ENCODE measurements around the gene LY6G6F. TPM values are rescaled to one million over a fixed set of nuclear protein-coding genes. Genes with fewer than 3 reads are reported as not detected.
A peak's percentile ranks its signal among the peaks of the same experiment; 100 is the strongest.

Gene LY6G6F
- total RNA-seq, 1 donor from 2014 or later = not detected

DNA sequence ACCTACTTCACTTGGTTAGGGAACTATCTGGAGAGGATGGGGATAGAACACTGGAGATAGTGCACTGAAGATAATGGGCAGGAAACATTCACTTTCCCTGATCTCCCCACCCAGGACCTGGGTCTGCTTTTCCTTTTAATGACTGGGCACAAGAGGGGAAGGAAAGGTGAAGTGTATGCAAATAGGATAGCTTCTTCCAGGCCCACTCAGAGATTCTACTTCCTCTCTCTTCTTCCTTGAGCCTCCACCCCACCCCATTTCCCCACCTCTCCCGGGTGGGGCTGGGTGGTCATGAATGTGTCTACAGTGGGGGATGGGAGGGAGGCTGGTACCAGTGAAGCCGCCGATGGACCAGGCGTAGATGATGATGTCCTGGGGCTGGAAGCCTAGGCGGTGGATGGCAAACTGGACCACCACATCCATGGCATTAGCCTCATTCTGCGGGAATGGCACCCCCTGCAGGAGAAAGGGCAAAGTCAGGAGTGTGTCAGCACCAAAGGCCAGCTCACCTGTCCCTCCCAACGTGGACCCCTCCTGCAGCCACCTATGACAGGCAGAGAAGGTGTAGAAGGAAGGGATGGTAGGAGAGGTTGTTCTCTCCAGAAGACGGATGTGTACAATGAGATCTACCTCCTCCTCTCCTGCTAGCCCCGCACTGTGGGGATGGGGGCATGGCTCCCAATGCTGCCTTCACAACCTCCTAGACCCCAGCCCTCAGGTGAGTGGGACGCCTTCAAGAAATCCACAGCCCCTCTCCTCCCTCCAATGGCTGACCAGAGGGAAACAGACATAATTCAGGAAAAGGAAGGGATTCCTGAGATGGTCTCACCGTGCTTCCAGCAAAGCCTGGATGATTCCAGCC lies 17.2 kb upstream of the LY6G6F start:
- H3K27me3 Mint-ChIP-seq (ENCODE audit: low read depth, unreplicated experiment) = no peaks in the 10 kb centered on the region
- H3K27me3 ChIP-seq (ENCODE audit: insufficient read depth, low read length) = no peaks in the 10 kb centered on the region
- no peak for TF ChIP-seq EZH2 (IDR thresholded peaks at IDR 0.05; ENCODE audit: insufficient read depth, low read length)
- TF ChIP-seq, protein P1, sequence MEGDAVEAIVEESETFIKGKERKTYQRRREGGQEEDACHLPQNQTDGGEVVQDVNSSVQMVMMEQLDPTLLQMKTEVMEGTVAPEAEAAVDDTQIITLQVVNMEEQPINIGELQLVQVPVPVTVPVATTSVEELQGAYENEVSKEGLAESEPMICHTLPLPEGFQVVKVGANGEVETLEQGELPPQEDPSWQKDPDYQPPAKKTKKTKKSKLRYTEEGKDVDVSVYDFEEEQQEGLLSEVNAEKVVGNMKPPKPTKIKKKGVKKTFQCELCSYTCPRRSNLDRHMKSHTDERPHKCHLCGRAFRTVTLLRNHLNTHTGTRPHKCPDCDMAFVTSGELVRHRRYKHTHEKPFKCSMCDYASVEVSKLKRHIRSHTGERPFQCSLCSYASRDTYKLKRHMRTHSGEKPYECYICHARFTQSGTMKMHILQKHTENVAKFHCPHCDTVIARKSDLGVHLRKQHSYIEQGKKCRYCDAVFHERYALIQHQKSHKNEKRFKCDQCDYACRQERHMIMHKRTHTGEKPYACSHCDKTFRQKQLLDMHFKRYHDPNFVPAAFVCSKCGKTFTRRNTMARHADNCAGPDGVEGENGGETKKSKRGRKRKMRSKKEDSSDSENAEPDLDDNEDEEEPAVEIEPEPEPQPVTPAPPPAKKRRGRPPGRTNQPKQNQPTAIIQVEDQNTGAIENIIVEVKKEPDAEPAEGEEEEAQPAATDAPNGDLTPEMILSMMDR (IDR thresholded peaks at IDR 0.05; ENCODE audit: insufficient read depth, low read depth, low read length) = peak; percentile 27
- no peak overlapping the region for H3K4me3 Mint-ChIP-seq (ENCODE audit: unreplicated experiment)
- H4K20me1 ChIP-seq (ENCODE audit: insufficient read depth, low read length) = peaks cover 3% of the 10 kb centered on the region
- peaks cover 34% of the 10 kb centered on the region for H3K36me3 ChIP-seq (ENCODE audit: insufficient read depth, low read length)
- peaks cover 30% of the 10 kb centered on the region for H3K36me3 Mint-ChIP-seq (ENCODE audit: low read depth, unreplicated experiment)
- DNase-seq (ENCODE audit: low read depth) (no peak), FAIRE-seq (no peak)
- H3K9me3 Mint-ChIP-seq (ENCODE audit: unreplicated experiment) = no peaks in the 10 kb centered on the region
- no peaks in the 10 kb centered on the region for H3K9me3 ChIP-seq (ENCODE audit: insufficient read depth, low read depth, low read length)
- H3K4me3 ChIP-seq (ENCODE audit: insufficient read depth, low read depth, low read length) = no peak overlapping the region
- H3K27ac Mint-ChIP-seq (ENCODE audit: unreplicated experiment) = no peak overlapping the region
- no peak overlapping the region for H3K9ac ChIP-seq (ENCODE audit: low read length)
- H3K4me2 ChIP-seq (ENCODE audit: low read length) = no peak overlapping the region
- peaks cover 11% of the 10 kb centered on the region for H3K4me1 Mint-ChIP-seq (ENCODE audit: low read depth, unreplicated experiment)
- H3K27ac ChIP-seq (ENCODE audit: low read depth, low read length) = no peak overlapping the region
- H2AFZ ChIP-seq (ENCODE audit: low read depth, low read length) = no peak overlapping the region
- H3K79me2 ChIP-seq (ENCODE audit: insufficient read depth, low read length) = no peaks in the 10 kb centered on the region
- H3K4me1 ChIP-seq (ENCODE audit: insufficient read depth, low read length) = peaks cover 5% of the 10 kb centered on the region

GRCh38 chr6:31690231-31691077 lies 16.2 kb upstream of the LY6G6F start:
- no peak overlapping the region for H3K4me2 ChIP-seq (ENCODE audit: low read length)
- no peak for TF ChIP-seq EZH2 (IDR thresholded peaks at IDR 0.05; ENCODE audit: insufficient read depth, low read length)
- TF ChIP-seq, protein P1 (IDR thresholded peaks at IDR 0.05; ENCODE audit: insufficient read depth, low read depth, low read length) = no peak
- H3K36me3 ChIP-seq (ENCODE audit: insufficient read depth, low read length) = peaks cover 31% of the 10 kb centered on the region
- Mint-ChIP-seq H3K27ac (ENCODE audit: unreplicated experiment) (no peak overlapping the region), H3K9me3 (ENCODE audit: unreplicated experiment) (no peaks in the 10 kb centered on the region), H3K27me3 (ENCODE audit: low read depth, unreplicated experiment) (no peaks in the 10 kb centered on the region), H3K4me1 (ENCODE audit: low read depth, unreplicated experiment) (peaks cover 11% of the 10 kb centered on the region), H3K4me3 (ENCODE audit: unreplicated experiment) (no peak overlapping the region), H3K36me3 (ENCODE audit: low read depth, unreplicated experiment) (peaks cover 25% of the 10 kb centered on the region)
- H4K20me1 ChIP-seq (ENCODE audit: insufficient read depth, low read length) = peaks cover 3% of the 10 kb centered on the region
- no peaks in the 10 kb centered on the region for H3K9me3 ChIP-seq (ENCODE audit: insufficient read depth, low read depth, low read length)
- DNase-seq (ENCODE audit: low read depth) (no peak), FAIRE-seq (no peak)
- H3K27ac ChIP-seq (ENCODE audit: low read depth, low read length) = no peak overlapping the region
- H2AFZ ChIP-seq (ENCODE audit: low read depth, low read length) = no peak overlapping the region
- H3K27me3 ChIP-seq (ENCODE audit: insufficient read depth, low read length) = no peaks in the 10 kb centered on the region
- no peak overlapping the region for H3K9ac ChIP-seq (ENCODE audit: low read length)
- peaks cover 5% of the 10 kb centered on the region for H3K4me1 ChIP-seq (ENCODE audit: insufficient read depth, low read length)
- H3K79me2 ChIP-seq (ENCODE audit: insufficient read depth, low read length) = no peaks in the 10 kb centered on the region
- H3K4me3 ChIP-seq (ENCODE audit: insufficient read depth, low read depth, low read length) = no peak overlapping the region

All from astrocyte (in vitro differentiated cells and primary cell).